Hepatocyte (in vitro differentiated cells): ENCODE results near the gene CSMD2.

Experiments used
- EZH2 ChIP-seq: fragments of 200-600 bp; sonication (generic); IDR thresholded peaks from 2 replicates; pipeline ENCODE4 v1.6.1; 2016; ENCODE audit warnings: antibody characterized with exemption, mild to moderate bottlenecking, borderline replicate concordance
- EZH2phosphoT487 ChIP-seq: fragments of 200-600 bp; sonication (generic); IDR thresholded peaks from one replicate; pipeline ENCODE4 v1.6.1; 2018; ENCODE audit warnings: antibody characterized with exemption, mild to moderate bottlenecking, low read depth, moderate library complexity; ENCODE audit not compliant: unreplicated experiment, severe bottlenecking
- TF ChIP-seq, protein P1 (sequence below): fragments of 200-600 bp; sonication (generic); IDR thresholded peaks from 2 replicates; pipeline ENCODE4 v1.5.1; 2016; ENCODE audit warnings: antibody characterized with exemption, mild to moderate bottlenecking; ENCODE audit not compliant: poor library complexity

DNA sequence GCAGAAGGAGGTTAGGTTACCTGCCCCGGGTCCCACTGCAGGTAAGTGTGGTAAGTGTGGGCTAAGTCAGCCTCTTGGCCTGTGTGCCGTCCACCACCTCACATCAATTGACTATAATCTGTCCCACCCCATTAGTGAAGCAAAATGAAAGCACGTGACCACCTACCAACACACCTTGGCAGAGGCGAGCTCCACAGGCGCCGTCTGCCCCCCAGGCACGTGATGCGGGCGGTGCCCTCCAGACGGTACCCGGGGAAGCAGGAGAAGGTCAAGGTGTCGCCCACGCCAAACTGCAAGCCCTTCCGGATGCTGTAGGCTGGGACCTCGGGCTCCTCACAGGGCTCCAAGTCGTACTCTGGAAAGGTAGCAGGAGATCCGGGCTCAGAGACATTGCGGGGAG is 450.6 kb downstream of the CSMD2 start:
- TF ChIP-seq, protein P1, sequence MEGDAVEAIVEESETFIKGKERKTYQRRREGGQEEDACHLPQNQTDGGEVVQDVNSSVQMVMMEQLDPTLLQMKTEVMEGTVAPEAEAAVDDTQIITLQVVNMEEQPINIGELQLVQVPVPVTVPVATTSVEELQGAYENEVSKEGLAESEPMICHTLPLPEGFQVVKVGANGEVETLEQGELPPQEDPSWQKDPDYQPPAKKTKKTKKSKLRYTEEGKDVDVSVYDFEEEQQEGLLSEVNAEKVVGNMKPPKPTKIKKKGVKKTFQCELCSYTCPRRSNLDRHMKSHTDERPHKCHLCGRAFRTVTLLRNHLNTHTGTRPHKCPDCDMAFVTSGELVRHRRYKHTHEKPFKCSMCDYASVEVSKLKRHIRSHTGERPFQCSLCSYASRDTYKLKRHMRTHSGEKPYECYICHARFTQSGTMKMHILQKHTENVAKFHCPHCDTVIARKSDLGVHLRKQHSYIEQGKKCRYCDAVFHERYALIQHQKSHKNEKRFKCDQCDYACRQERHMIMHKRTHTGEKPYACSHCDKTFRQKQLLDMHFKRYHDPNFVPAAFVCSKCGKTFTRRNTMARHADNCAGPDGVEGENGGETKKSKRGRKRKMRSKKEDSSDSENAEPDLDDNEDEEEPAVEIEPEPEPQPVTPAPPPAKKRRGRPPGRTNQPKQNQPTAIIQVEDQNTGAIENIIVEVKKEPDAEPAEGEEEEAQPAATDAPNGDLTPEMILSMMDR: no peak
- no peak for TF ChIP-seq EZH2
- TF ChIP-seq EZH2phosphoT487: no peak
